22Rv1 (cell line): ENCODE measurements around the gene IL18R1.

Source experiments
- ZFX ChIP-seq: fragments of 450-650 bp; IDR thresholded peaks from 2 replicates; pipeline ENCODE4 v1.6.1; 2017; ENCODE audit warnings: antibody characterized with exemption, borderline replicate concordance
- TF ChIP-seq, protein P1 (sequence below): fragments of 450-650 bp; IDR thresholded peaks from 2 replicates; pipeline ENCODE4 v1.5.1; 2017; ENCODE audit warnings: mild to moderate bottlenecking

DNA sequence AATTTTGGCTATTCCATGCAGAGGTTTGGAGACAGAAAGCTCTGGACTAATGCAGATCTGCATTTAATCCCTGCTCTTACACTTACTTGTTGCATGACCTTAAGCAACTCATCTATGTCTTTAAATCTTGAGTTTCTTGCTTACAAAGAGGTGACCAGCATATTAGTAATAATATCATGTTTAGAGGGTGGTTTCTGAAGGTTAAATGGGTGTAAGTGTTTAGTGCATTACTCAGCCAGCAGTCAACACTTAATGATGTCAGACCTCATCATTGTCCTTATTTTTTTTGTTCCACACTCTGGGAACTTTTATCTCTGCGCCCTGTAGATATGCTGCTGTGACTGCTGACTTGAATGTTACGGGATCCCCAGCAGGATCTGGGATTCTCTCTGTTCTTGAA, 42.6 kb upstream of the IL18R1 start:
- TF ChIP-seq, protein P1, sequence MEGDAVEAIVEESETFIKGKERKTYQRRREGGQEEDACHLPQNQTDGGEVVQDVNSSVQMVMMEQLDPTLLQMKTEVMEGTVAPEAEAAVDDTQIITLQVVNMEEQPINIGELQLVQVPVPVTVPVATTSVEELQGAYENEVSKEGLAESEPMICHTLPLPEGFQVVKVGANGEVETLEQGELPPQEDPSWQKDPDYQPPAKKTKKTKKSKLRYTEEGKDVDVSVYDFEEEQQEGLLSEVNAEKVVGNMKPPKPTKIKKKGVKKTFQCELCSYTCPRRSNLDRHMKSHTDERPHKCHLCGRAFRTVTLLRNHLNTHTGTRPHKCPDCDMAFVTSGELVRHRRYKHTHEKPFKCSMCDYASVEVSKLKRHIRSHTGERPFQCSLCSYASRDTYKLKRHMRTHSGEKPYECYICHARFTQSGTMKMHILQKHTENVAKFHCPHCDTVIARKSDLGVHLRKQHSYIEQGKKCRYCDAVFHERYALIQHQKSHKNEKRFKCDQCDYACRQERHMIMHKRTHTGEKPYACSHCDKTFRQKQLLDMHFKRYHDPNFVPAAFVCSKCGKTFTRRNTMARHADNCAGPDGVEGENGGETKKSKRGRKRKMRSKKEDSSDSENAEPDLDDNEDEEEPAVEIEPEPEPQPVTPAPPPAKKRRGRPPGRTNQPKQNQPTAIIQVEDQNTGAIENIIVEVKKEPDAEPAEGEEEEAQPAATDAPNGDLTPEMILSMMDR = no peak
- TF ChIP-seq ZFX = no peak
